Ishikawa (cell line): ENCODE measurements around the gene SAP25.

Experiments used
- CEBPB ChIP-seq: IDR thresholded peaks from 2 replicates; pipeline ENCODE4 v1.6.1; 2012
- CREB1 ChIP-seq: IDR thresholded peaks from 2 replicates; pipeline ENCODE4 v1.6.1; 2012; ENCODE audit warnings: low read depth
- EGR1 ChIP-seq: IDR thresholded peaks from 2 replicates; pipeline ENCODE4 v1.6.1; 2012
- EP300 ChIP-seq: IDR thresholded peaks from 2 replicates; pipeline ENCODE4 v1.6.1; 2012; ENCODE audit warnings: borderline replicate concordance
- FOXM1 ChIP-seq: IDR thresholded peaks from 2 replicates; pipeline ENCODE4 v1.6.1; 2012; ENCODE audit warnings: low read depth, borderline replicate concordance
- MAX ChIP-seq: IDR thresholded peaks from 2 replicates; pipeline ENCODE4 v1.6.1; 2012
- NFIC ChIP-seq: IDR thresholded peaks from 2 replicates; pipeline ENCODE4 v1.6.1; 2012
- RAD21 ChIP-seq: IDR thresholded peaks from 2 replicates; pipeline ENCODE4 v1.6.1; 2012; ENCODE audit warnings: low read depth
- REST ChIP-seq: IDR thresholded peaks from 2 replicates; pipeline ENCODE4 v1.6.1; 2012; ENCODE audit warnings: low read depth, mild to moderate bottlenecking
- TAF1 ChIP-seq: IDR thresholded peaks from 2 replicates; pipeline ENCODE4 v1.6.1; 2012; ENCODE audit warnings: low read depth, mild to moderate bottlenecking
- TCF12 ChIP-seq: IDR thresholded peaks from 2 replicates; pipeline ENCODE4 v1.6.1; 2012; ENCODE audit warnings: low read depth
- TEAD4 ChIP-seq: IDR thresholded peaks from 2 replicates; pipeline ENCODE4 v1.6.1; 2012
- USF1 ChIP-seq: IDR thresholded peaks from 2 replicates; pipeline ENCODE4 v1.6.1; 2012
- YY1 ChIP-seq: IDR thresholded peaks from 2 replicates; pipeline ENCODE4 v1.6.1; 2012; ENCODE audit warnings: low read depth
- ZBTB7A ChIP-seq: IDR thresholded peaks from 2 replicates; pipeline ENCODE4 v1.6.1; 2012; ENCODE audit warnings: low read depth

The SAP25 gene

GRCh38 chr7:100539436-100540006, 34.2 kb downstream of the SAP25 start:
- TF ChIP-seq FOXM1 (no peak), TCF12 (no peak), REST (no peak), NFIC (no peak), TEAD4 (no peak), CEBPB (no peak)

- TF ChIP-seq USF1 (peak; percentile 16; the same call in 1 of the 2 replicates), EP300 (no peak), TCF12 (no peak), CREB1 (peak; percentile 70), MAX (peak; percentile 92), TEAD4 (peak; percentile 28; the same call in 1 of the 2 replicates), TAF1 (peak; percentile 60), EGR1 (peak; percentile 96), REST (no peak), YY1 (no peak), CEBPB (no peak), FOXM1 (peak; percentile 54; the same call in 1 of the 2 replicates), ZBTB7A (no peak), NFIC (no peak), RAD21 (no peak)
Measured at GRCh38 chr7:100538654-100539435, 34.9 kb downstream of the SAP25 start, which contains the start of gene AGFG2. AGFG2 (plus strand) TSS chr7:100539203; CDS start chr7:100539347, 144 bp downstream.

GRCh38 chr7:100538348-100538653, 35.4 kb downstream of the SAP25 start:
- no peak for TF ChIP-seq RAD21
- no peak for TF ChIP-seq CEBPB
- TF ChIP-seq CREB1: no peak
- TF ChIP-seq NFIC: no peak
- no peak for TF ChIP-seq USF1
- TF ChIP-seq REST: no peak
- TF ChIP-seq TCF12: no peak
- TF ChIP-seq ZBTB7A: no peak
- no peak for TF ChIP-seq YY1
- no peak for TF ChIP-seq FOXM1
- TF ChIP-seq TAF1: no peak
- no peak for TF ChIP-seq TEAD4
- no peak for TF ChIP-seq EP300
- TF ChIP-seq MAX: no peak
- no peak for TF ChIP-seq EGR1

- TF ChIP-seq TAF1 (no peak), ZBTB7A (no peak), YY1 (no peak), NFIC (no peak)
Measured at GRCh38 chr7:100532165-100533022, 41.3 kb downstream of the SAP25 start.
